SHP77 (cell line): ENCODE measurements around the gene SUN3.

Experiments
- DNase-seq, 2 experiments: peaks; one replicate each; lab custom pipeline; 2025; lab: John Stamatoyannopoulos, UW

SUN3 gene, protein sequence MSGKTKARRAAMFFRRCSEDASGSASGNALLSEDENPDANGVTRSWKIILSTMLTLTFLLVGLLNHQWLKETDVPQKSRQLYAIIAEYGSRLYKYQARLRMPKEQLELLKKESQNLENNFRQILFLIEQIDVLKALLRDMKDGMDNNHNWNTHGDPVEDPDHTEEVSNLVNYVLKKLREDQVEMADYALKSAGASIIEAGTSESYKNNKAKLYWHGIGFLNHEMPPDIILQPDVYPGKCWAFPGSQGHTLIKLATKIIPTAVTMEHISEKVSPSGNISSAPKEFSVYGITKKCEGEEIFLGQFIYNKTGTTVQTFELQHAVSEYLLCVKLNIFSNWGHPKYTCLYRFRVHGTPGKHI

DNA sequence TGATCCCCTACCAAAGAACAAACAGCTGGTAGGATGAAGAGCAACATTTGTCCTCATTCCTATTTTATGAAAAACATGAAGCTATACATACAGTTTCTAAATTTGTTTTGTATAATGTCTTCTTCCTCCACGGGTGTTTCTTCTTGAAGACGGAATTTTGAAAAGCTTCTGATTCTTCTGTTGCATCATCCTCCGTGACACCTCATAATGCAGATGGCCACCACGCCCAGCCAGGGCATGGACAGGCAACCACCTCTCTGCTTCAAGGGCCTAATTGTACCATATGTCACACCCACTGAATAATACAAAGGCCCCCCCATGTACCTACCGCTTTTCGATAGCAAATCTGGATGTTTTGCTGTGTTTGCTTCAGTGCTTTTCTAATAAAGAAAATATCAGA lies at the start of gene SUN3:
TSS of gene SUN3 (minus strand) at position 170 of the 400 bp plus-strand sequence. CDS start at position 1, 169 bp downstream.
- DNase-seq, result no peak

DNA sequence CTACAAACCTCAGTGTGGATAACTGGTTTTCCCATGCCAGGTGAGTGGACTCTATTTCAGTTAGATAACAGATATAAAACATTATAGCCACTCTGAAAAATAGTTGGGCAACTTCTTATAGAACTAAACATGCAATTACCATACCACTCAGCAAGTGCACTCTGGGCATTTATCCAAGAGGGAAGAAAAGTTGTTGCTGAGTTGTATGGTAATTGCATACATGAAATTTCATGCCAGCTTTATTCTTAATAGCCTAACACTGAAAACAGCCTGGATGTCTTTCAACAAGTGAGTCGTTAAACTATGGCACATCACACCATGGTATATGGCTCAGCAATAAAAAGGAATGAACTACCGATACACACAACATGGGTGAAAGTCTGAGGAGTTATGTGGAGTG lies 49.6 kb upstream of the SUN3 start:
- no peak for DNase-seq

DNA sequence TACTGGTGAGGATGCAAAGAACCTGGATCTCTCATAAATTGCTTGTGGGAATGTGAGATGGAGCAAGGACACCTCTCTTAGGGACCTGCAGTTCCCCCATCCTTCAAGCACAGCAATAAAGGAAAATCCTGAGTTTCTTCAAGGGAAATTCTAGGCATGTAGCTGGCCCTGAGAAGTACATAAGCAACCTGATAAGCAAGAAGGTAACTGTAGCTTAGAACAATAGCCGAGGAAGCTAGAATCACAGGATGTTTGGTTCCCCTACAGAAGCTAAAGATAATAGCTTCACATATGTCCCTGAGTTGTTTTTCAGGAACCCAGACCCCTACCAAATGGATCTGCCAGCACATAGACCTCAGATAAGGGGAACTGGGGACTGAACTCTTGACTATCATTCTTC lies 48.5 kb upstream of the SUN3 start:
- no peak for DNase-seq

DNA sequence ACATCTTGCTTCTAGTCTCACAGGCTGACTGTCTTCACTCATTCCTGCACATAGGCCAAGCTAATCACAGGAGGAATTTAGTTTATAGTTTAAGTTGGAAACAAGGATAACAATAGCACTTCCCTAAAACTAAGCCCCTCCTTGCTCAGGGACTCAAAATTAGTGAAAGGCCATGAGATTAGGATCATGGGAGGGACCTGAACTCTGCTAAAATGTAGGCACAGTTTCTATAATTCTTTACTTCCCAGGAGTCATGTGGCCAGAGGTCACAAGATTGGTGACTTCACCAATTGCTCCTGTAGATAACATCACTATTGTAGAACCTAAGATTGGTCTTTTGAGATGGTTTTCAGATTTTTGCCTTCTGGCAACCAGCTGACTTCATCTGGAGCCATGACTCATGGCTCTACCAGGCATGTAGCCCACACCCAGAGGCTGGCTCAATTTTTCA lies 45.3 kb upstream of the SUN3 start:
- DNase-seq, result no peak

DNA sequence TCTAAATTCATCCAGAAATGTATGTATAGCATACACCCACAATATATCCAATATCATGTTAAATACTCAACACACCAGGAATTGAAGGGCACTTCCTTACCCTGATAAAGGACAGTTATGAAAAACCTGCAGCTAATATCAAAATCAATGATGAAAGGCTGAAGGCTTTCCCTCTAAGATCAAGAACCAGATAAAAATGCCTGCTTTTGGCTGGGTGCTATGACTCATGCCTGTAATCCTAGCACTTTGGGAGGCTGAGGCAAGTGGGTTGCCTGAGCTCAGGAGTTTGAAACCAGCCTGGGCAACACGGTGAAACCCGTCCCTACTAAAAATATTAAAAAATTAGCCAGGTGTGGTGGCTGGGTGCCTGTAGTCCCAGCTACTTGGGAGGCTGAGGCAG lies 38.6 kb upstream of the SUN3 start:
- no peak for DNase-seq

DNA sequence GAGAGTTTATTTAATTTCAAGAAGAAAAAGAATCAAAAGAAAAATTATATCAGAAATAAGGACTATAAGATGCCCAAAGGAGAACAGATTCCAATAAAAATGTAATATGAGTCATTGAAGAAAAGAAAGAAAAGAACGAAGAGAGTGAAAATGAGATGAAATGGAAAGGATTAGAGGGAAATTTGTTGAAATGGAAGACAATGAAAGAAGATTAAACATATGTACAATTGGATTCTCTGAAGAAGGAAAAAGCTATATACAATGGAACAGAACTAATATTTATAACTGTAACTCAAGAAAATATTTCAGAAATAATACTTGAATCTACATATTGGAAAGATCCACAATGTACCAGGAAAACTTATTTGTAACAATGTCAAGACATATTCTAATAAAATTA lies 35.1 kb upstream of the SUN3 start:
- DNase-seq, result no peak

DNA sequence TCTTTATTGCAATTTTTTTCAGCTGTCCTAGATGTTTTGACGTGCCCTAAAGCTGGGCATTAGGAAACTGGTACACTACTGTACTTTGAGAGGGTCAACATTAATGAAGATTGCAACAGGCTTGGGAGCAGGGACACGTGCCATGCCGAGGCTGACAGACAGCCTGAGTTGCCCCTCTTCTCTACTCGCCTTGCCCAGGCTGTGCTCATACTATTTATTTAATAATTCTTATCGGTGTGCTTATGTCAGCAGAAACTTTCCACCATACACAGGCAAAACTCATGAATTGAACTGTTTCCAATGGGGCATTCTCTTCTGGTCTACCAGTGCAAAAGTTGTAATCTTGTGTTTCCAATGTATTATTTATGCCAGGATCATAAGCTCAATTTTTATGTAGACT lies 30.8 kb upstream of the SUN3 start:
- no peak for DNase-seq

DNA sequence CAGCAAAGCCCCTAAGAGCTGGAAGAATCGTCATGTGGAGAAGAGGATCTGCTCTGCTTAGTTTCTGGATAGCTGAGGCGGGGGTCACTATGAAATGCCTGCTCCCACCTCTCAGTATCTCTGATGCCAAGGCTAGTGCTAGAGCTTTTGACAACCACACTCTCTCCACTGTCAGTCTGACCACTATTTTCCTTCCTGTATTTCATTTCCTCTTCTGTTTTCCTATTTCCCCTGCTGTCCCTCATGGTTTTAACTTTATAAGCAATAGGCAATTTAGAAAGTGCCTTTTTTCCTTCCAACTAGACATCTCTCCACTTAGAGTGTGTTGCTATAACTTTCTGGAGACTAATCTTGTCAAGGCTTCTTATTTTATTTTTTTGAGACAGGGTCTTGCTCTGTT lies 30.1 kb upstream of the SUN3 start:
- no peak for DNase-seq

DNA sequence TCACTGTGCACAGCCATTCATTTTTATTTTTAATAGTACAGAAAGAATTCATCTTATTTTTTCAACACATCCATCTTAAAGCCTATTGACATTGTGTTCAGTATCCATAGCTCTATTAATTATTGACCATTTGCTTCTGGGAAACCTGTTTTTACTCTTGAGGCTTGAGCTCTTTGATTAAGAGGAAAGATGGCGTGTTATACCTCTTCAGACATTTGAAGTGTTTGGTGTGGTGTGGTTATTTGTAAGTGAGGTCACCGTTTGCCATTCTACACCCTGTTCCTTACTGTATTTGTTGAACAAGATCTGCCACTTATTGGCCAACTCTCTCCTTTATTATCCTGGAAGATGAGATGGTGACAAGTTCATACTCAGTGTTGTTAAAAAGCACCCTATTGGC lies 24.8 kb upstream of the SUN3 start:
- no peak for DNase-seq

DNA sequence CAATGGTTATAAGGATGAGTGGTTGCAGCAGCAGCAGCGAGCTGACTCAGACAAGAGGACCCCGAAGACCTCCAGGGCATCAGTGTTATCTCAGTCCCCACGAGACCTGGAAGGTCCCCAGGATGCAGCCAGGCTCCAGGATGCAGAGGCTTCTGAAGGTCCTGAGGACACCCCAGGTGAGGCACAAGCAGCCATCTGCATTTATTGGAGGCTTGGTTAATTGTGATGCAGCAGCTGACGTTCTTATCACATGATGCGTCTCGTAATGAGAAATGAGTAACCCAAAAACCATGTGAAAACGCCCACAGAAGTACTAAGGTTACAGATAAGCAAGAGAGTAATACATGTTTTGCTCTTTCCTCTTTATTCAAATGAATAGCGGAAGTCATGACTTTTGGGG lies 23.8 kb upstream of the SUN3 start:
- DNase-seq, result no peak

DNA sequence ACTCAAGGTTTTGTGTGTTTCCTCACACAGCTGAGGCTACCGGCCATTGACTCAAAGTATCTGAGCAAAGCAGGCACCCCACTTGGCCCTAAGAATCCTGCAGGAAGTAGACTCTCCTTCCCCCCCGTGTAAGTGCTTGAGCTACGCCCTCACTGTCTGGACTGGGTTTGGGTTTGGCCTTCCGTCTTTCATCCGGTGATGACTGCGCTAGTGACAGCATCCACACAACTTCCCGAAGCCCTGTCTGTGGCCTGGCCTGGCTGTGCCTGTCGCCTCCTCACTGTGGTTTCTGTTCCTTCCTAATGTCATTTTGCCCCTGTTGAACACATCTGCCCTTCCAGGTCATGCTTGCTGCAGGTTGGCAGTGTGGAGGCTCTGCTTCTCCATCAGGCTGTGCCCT lies 20.9 kb upstream of the SUN3 start:
- DNase-seq, result no peak

DNA sequence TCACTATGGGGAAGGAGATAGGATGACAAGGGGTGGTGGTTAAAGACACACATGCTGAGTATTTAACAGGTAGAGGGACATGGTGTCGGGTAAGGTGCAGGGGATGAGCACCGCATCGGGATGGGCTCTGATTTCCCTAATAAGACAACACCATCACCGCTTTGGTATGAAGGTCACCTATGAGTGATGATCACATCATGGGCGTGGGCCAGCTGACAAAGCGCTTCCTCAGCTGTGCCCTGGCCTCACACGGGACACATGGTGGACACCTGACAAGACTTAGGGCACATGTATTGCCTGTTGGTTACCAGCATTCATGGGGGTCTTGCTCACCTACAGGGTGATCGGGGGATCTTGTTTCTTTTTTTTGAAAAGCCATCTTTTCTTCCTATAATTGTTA lies 19.2 kb upstream of the SUN3 start:
- DNase-seq, result no peak

DNA sequence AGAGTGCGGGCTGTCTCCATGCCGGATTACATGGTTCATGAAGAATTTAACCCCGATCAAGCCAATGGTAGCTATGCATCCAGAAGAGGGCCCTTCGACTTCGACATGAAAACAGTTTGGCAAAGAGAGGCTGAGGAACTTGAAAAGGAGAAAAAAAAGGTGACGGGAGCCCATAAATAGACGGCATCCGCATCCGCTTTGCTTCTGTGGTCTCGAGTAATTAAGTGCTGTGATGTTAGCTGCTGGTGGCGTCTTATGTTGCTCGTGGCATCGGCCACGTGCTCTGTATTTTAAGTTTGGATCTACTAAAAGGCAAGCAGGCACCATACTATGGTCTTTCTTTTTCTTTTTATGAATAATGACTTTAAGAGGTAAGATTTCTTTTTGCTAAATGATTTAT lies 17.6 kb upstream of the SUN3 start:
- DNase-seq, result no peak

DNA sequence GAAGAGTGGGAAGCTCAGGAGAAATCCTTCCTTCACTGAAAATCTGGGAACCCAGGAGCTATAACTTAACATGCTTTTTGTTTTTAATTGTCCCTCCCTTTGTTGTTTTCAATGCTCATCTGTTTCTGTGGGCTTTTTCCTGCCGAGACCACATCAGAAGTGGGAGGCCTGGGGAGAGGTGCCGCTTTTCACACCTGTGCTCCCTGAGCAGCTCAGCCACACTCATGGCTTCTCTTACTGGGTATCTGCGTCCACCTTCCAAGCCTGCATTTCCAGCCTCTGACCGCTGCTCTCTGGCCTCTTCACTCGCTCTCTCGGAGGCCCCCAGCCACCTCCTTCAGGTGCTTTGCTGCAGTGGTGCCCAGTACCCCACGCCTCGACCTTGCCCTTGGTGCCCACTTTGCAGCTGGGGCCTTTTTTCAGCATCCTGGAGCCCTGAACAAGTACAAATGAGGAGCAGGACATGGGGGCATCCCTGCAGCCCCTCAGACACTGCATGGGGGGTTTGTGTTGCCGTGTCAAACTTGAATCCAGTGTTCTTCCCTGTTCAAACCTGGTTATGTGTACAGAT lies 16.4 kb upstream of the SUN3 start:
- no peak for DNase-seq

DNA sequence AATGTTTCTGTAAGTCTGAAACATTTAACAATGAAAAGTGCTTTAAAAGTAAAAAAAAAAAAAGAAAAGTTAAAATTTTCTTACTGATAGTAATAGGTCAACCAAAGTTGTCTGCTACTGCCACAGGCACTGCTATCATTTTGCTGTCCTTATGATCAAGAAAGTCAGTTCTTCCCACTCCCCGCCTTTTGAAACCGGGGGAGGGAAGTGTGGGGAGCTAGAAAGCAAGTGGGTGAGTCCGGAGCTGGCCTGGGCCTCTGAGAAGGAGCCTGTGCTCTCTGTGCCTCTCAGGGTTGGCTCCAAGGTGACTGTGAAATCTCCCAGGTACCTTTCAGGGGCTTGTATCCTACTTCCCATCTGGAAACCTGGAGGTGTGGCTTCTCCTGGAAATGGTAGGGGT lies 13.7 kb upstream of the SUN3 start:
- DNase-seq, result no peak

DNA sequence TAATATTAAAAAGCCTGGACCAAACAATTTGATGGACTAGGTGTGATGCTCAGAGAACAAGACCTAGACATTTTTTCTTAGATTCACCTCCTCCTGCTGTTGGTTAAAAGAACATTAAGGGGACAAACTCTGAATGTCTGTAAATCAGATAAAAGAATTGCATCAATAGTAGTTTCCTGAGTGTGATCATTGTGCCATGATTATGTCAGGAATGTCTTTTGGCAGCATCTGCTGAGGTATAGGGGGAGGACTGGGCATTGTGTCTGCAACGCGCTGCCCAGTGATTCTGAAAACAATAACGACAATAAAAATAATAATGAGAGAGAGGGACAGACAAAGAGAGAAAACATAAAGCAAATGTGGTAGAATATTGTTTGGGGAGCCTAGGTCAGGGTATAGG lies 13.3 kb upstream of the SUN3 start:
- no peak for DNase-seq

DNA sequence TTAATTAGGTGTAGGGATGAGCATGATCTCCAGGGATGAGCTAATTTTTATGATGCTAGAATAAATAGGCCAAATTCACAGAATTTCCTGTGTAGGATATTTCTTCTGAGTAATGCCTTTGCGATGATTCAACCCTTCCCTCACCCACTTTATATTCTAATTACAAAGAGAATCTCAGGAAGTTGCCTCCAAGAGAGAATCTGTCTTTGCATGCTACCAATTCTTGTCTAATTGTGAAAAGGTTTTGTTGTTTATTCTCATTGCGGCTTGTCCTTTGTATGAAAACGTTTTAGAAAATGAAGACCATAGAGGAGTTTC lies 12.7 kb upstream of the SUN3 start:
- DNase-seq, result no peak

DNA sequence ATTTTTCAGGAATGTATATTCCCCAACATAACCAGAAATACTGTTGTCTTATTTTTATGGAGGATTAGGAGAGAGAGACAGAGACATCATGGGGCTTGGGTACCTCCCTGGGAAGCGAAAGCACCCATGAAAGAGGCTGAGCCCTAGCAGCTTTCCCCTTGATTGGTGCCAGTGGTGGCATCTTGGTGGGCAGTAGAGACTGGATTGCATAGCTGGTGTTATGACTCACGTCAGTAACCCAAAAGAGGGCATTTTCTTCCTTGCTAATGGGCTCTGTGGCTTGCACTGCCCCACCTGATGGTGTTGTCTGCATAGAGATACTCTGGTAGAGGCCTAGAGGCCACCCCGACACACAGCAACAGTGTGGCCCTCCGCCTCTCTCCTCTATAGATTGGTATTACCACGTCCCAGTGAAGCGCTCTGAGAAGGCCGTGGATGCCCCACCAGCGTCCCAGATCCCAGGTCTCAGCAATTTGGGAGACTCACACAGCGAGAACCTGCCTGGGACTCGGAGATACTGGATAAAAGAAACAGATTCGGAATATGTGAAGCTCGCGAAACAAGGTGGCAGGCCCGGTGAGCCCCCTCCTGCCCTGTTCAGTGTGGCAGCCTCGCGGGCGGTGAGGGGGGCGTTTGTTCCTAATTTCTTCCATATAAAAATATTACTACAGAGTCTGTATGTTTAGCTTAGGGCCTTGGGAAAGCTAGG lies 12.2 kb upstream of the SUN3 start:
- DNase-seq, result no peak

DNA sequence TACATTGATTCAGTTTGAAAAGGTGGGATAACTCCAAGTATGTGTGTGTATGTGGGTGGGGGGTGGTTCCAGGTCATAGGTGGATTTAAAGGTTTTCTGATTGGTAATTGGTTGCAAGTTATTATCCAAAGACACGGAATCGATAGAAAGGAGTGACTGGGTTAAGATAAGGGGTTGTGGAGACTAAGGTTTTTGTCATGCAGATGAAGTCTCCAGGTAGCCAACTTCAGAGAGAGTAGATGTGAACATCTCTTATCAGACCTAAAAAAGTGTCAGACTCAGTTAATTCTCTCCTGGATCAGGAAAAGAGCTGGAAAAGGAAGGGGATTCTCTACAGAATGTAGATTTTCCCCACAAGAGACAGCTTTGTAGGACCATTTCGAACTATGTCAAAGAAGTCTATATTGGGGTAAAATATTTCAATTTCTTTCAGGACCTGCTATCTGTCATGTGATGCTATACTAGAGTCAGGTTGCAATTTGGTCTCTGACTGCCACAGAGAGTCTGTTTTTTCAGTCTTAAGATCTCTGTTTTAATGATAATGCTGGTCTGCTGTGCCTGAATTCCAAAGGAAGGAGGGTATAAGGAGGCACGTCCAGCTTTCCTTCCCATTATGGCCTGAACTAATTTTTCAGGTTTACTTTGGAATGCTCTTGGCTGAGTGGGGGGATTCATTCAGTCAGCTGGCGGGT lies 10.1 kb upstream of the SUN3 start:
- no peak for DNase-seq

DNA sequence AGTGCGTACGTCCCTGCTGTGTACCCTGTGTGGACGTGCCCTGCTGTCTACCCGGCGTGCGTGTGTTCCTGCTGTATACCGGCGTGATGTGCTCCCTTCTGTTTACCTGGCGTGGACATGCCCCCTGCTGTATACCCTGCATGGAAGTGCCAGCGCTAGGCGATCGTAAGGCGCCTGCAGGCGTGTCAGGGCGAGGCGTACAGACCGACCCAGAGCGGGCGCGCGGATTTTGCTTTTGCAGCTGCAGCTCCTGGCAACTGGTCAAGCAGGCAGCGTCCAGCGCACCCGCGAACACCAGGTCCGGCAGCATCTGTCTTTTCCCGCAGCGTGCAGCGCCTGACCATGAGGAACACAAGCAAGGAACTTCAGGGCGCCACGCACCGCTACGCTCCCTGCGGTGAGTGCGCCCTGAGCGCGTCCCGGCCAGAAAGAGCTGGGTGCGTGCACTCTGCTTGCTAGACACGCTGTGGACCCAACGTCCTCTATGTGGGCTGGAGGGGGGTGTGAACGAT lies 7.1 kb upstream of the SUN3 start:
- no peak for DNase-seq

DNA sequence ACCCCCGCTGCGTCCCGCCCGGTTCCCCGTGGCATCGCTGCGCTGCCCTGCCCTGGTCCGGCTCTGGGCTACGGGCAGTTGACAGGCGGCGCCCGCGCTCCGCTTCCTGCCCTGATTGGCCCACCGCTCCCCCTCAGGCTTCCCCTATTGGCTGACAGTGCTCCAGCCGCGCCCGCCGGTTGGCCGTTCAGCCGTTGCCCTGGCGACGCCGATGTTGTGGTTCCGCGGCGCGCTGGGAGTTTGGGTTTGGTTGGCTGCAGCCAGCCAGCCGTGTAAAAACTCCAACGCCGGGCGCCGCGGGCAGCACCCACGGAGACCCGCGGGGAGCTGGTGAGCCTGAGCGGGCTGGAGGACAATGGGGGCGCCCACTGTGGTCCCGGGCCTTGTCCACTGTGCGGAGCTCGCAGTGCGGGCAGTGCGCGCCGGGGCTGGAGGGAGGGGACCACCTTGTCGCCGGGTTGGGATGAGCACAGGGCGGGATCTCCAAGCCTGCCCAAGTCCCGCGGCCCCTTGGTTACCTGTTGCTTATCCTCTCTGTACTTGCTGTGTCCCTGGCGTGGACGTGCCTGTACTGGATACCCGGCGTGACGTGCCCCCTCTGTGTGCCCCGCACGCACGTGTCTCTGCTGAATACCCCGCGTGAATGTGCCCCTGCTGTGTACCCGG lies 6.5 kb upstream of the SUN3 start, which contains the start of gene C7orf57:
TSS of gene C7orf57 (plus strand) at position 243 of the 666 bp plus-strand sequence. CDS start 766 bp downstream, outside the sequence.
- no peak for DNase-seq

DNA sequence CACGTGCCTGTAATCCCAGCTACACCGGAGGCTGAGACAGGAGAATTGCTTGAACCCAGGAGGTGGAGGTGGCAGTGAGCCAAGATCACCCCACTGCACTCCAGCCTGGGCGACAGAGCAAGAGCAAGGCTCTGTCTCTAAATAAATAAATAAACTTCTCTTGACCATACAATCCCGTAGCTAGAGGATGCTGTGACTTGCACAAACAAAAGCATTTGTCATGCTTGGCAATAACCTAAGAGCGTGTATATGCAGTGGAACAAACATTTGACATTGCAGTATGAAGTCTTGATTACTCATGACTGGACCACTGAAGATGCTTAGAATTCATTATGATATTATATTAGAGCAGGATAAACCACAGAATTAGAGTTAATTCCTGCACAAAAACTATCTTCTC lies 5.0 kb upstream of the SUN3 start:
- no peak for DNase-seq
